GM18507 (cell line): ENCODE results near the gene ACACA.

Experiments
- DNase-seq: peaks from one replicate; pipeline ENCODE4 v3.0.0; 2011; ENCODE audit warnings: low read depth; ENCODE audit not compliant: insufficient read length; ENCODE audit errors: extremely low spot score
- FAIRE-seq: peaks from 2 replicates; lab custom pipeline; 2011; peaks lifted over from hg19 to GRCh38; lab: Jason Lieb, UNC

ACACA gene

GRCh38 chr17:37301288-37301687 is 105.3 kb downstream of the ACACA start:
- FAIRE-seq = no peak
- DNase-seq = no peak

DNA sequence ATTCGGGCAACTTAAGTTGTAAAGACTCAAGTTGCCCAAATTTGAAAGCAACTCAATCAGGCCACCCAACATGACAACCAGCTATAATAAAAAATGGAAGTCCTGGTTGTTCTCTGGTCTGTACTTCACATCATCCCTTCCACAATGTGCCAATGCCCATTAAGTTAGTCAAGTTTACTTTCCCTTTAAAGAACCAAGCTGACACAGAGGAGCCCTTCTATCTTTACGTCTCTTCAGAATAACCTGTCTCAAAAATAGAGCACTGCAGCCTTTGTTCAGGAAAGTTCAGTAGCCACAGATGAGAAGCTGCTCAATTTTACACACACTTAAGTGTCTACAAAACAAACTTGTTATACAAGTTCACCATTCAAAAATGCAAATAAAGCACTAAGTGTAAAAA is 106.0 kb downstream of the ACACA start:
- DNase-seq (no peak), FAIRE-seq (no peak)

- DNase-seq (no peak), FAIRE-seq (no peak)
Observed at GRCh38 chr17:37299257-37299980, 107.2 kb downstream of the ACACA start.

GRCh38 chr17:37295888-37296287 is 110.7 kb downstream of the ACACA start:
- no peak for DNase-seq
- no peak for FAIRE-seq

GRCh38 chr17:37294888-37295287 is 111.7 kb downstream of the ACACA start:
- no peak for DNase-seq
- no peak for FAIRE-seq

DNA sequence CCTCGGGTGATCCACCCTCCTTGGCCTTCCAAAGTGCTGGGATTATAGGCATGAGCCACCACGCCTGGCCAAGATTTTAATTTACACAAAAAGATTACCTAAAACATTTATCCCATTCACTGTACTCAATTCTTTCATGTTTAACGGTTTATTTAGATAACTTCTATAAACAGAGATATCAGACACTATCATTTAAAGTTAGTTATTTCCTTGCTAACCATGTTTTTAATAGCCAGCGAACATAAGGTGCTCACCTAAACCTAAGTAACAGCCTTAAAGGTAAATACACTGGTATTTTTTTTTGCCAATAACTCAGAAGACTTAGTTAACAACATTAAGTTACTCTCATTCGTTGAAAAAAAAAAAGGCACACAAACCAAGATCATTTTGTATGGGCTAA is 112.9 kb downstream of the ACACA start:
- DNase-seq (no peak), FAIRE-seq (no peak)

GRCh38 chr17:37292429-37293139 is 114.1 kb downstream of the ACACA start:
- no peak for FAIRE-seq
- DNase-seq = no peak

GRCh38 chr17:37291351-37291750 is 115.3 kb downstream of the ACACA start:
- no peak for FAIRE-seq
- DNase-seq = no peak

- DNase-seq (no peak), FAIRE-seq (no peak)
Observed at GRCh38 chr17:37286430-37286829, 120.2 kb downstream of the ACACA start.

GRCh38 chr17:37284191-37284590 is 122.4 kb downstream of the ACACA start:
- DNase-seq (no peak), FAIRE-seq (no peak)

DNA sequence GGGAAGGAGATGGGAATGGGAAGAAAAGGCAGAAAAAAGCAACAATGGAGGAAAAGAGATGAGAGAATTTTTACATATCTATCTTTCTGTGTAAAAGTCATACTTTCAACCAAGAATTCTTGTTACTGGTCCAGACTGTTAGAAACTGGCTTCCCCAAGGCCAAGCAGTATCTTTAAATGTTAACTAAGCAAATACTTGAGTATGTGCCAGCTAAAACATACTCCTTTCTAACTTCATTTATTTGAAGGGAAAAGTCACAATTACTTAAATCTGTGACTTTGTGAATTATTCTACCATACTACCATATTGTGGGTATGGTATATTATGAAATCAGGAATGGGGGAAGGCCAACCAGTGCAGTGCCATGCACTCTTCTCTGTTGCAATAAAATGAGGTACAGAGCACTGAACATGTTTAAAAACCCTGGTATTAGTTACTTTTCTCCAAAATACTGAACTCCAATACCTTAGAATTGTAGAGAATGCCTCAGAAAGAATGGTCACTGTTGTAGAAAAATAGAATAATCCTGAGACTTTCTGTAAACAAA is 123.1 kb downstream of the ACACA start:
- DNase-seq = no peak
- no peak for FAIRE-seq

DNA sequence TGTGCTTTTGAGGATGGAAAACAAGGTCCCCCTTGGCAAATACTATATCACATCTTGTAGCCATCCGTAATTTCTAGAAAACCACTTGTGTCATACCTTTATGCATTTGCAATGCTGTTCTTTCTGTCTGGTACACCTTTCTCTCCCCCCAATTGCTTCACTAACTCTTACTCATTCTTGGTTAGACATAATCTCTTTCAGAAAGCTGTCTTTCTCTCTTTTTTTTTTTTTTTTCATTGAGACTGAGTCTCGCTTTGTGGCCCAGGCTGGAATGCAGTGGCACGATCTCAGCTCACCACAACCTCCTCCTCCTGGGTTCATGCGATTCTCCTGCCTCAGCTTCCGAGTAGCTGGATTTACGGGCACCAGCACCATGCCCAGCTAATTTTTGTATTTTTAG is 125.8 kb downstream of the ACACA start:
- FAIRE-seq (no peak), DNase-seq (no peak)

DNA sequence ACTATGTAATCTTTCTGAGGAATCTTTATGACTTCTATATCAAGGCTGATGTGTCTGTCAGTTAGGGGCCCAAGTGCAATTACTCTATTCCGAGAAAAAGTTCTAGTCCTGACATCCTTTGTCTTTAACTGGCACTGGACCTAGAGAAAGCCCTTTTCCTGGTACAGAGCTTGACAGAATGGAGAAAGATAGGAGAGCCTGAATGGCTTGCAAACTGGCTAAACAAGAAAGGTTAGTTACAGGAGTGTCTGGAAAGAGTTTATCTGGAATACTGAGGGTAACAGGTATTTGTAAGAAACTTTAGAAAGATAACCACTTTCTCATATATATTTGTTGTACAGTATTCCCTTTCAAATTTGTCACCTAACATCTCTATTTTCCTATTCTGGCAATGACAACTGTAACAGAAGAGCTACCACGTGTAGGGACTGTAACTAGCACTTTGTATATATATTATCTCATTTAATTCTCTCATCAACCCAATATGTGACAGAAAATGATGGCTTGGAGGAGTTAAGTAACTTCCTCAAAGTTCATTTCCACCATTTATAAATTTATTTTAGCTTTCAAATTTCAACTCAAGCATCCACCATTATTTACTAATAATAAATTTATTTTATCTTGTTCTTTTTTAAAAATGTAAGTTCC is 128.3 kb downstream of the ACACA start:
- FAIRE-seq = no peak
- DNase-seq = no peak

DNA sequence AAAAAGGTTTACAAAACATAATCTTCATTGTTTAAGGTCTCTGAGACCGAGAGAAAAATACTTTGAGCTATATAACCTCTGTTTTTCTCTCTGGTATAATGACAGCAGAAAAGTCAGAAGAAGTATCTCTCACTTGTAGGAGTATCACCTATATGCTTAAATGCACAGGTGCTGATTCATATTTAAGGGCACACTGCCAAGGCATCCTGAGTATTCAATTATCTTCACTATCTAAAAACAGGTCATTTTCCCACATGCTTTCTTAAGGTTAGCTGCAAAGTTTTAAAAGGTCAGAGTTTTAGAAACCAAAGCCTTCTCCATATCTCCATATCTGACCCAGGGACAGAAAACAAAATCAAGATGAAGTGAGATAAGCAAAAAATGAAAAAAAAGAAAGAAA is 130.2 kb downstream of the ACACA start:
- FAIRE-seq (no peak), DNase-seq (no peak)

- DNase-seq (no peak), FAIRE-seq (no peak)
Observed at GRCh38 chr17:37274461-37274860, 132.2 kb downstream of the ACACA start.

DNA sequence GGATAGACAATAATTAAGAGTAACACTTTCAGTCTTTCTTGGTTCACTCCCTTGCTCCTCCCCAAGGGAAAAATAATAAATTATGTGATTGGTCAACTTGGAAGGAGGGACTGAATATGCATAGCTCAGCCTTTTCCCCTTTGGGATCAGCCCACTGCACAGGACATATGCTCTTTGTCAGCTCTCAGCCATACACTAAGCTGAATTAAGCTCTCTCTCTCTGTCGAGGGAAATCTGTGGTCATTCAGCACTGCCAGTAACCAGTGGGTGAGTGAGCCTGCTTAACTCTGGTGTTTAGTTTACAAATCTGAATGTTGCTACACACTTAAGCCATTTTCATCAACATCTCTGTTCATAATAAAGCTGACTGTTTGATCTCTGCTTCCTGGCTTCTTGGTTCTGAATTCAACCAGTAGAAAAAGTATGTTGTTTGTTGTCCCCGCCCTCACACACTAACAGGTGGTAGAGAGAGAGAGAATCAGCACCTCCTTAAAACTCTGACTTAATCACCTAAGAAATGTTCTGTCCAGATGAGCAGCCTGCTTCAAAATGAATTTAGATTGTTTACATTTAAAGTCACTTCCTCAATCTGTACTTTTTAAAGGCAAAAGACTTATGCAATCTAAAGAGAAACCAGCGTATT is 133.1 kb downstream of the ACACA start:
- FAIRE-seq = no peak
- DNase-seq = no peak

- FAIRE-seq (no peak), DNase-seq (no peak)
Observed at GRCh38 chr17:37265446-37266173, 141.0 kb downstream of the ACACA start.

DNA sequence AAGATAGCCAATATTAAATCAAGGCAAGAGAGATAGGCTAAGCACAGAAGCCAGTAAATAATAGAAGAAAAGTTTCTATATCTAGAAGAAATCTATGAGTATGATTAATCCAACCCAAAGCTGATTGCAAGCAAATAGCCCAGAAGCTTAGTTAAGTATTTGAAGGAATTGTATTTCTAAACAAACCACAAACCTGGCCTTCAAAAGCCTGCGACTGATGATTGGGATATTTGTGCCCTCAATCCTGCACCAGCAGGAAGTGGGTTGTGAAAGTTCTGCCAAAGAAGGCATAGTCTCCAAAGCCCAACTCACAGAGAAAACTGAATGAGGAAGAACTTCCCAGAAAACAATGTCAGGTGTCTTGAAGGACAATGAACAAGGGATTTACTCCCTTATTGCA is 145.3 kb downstream of the ACACA start:
- FAIRE-seq = no peak
- no peak for DNase-seq

- no peak for DNase-seq
- no peak for FAIRE-seq
Observed at GRCh38 chr17:37259030-37259735, 147.5 kb downstream of the ACACA start.
